Ishikawa (cell line): ENCODE measurements around the gene TMEM217.

Source experiments
- CEBPB ChIP-seq: IDR thresholded peaks from 2 replicates; pipeline ENCODE4 v1.6.1; 2012
- CREB1 ChIP-seq: IDR thresholded peaks from 2 replicates; pipeline ENCODE4 v1.6.1; 2012; ENCODE audit warnings: low read depth
- EGR1 ChIP-seq: IDR thresholded peaks from 2 replicates; pipeline ENCODE4 v1.6.1; 2012
- EP300 ChIP-seq: IDR thresholded peaks from 2 replicates; pipeline ENCODE4 v1.6.1; 2012; ENCODE audit warnings: borderline replicate concordance
- FOXM1 ChIP-seq: IDR thresholded peaks from 2 replicates; pipeline ENCODE4 v1.6.1; 2012; ENCODE audit warnings: low read depth, borderline replicate concordance
- NFIC ChIP-seq: IDR thresholded peaks from 2 replicates; pipeline ENCODE4 v1.6.1; 2012
- RAD21 ChIP-seq: IDR thresholded peaks from 2 replicates; pipeline ENCODE4 v1.6.1; 2012; ENCODE audit warnings: low read depth
- TAF1 ChIP-seq: IDR thresholded peaks from 2 replicates; pipeline ENCODE4 v1.6.1; 2012; ENCODE audit warnings: low read depth, mild to moderate bottlenecking
- TCF12 ChIP-seq: IDR thresholded peaks from 2 replicates; pipeline ENCODE4 v1.6.1; 2012; ENCODE audit warnings: low read depth
- TEAD4 ChIP-seq: IDR thresholded peaks from 2 replicates; pipeline ENCODE4 v1.6.1; 2012
- YY1 ChIP-seq: IDR thresholded peaks from 2 replicates; pipeline ENCODE4 v1.6.1; 2012; ENCODE audit warnings: low read depth
- ZBTB7A ChIP-seq: IDR thresholded peaks from 2 replicates; pipeline ENCODE4 v1.6.1; 2012; ENCODE audit warnings: low read depth
- TF ChIP-seq, protein P1 (sequence below): IDR thresholded peaks from 2 replicates; pipeline ENCODE4 v1.6.1; 2012
- TF ChIP-seq, protein P2 (sequence below): IDR thresholded peaks from 2 replicates; pipeline ENCODE4 v1.6.1; 2012; ENCODE audit warnings: low read depth, mild to moderate bottlenecking
- TF ChIP-seq, protein P3 (sequence below): IDR thresholded peaks from 2 replicates; pipeline ENCODE4 v1.6.1; 2012

The TMEM217 gene

DNA sequence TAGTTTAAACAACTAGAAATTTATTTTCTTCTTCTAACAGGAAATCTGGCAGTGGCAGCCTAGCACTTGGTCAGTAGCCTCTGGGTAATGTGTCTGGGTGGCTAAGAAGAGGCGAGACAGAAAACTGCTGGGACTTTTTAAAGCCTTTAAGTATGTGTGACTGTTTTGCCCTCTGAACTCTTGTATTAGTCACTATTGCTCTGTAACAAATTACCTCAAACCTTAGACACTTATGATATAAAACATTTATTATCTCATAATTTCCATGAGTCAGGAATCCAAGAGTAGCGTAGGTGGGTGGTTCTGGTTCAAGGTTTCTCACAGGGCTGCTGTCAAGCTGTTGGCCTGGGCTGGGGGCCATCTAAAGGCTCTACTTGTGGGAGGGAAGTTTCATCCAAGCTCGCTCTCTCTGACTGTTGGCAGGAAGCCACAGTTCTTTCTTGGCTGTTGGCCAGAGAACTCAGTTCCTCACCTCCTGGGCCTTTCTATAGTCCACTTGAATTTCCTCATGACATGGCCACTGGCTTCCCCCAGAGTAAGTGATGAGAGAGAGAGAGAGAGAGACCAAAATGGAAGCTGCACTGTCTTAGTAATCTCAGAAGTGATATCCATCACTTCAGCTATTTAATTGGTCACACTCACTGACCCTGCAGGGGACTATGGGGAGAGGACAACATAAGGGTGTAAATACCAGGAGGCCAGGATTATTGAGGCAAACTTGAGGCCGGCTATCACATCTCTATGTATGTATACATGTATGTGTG is 17.8 kb downstream of the TMEM217 start:
- TF ChIP-seq TCF12 (peak; percentile 65), CREB1 (no peak), TEAD4 (no peak), EGR1 (peak; percentile 49; the same call in 1 of the 2 replicates), NFIC (peak; percentile 95), CEBPB (no peak), TAF1 (no peak), EP300 (peak; percentile 43; the same call in 1 of the 2 replicates), ZBTB7A (no peak), RAD21 (no peak), FOXM1 (no peak), YY1 (0 out of 2 replicates have a peak, but pooled peaks have one; percentile 39)
- TF ChIP-seq, protein P1, sequence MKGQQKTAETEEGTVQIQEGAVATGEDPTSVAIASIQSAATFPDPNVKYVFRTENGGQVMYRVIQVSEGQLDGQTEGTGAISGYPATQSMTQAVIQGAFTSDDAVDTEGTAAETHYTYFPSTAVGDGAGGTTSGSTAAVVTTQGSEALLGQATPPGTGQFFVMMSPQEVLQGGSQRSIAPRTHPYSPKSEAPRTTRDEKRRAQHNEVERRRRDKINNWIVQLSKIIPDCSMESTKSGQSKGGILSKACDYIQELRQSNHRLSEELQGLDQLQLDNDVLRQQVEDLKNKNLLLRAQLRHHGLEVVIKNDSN = no peak
- TF ChIP-seq, protein P2, sequence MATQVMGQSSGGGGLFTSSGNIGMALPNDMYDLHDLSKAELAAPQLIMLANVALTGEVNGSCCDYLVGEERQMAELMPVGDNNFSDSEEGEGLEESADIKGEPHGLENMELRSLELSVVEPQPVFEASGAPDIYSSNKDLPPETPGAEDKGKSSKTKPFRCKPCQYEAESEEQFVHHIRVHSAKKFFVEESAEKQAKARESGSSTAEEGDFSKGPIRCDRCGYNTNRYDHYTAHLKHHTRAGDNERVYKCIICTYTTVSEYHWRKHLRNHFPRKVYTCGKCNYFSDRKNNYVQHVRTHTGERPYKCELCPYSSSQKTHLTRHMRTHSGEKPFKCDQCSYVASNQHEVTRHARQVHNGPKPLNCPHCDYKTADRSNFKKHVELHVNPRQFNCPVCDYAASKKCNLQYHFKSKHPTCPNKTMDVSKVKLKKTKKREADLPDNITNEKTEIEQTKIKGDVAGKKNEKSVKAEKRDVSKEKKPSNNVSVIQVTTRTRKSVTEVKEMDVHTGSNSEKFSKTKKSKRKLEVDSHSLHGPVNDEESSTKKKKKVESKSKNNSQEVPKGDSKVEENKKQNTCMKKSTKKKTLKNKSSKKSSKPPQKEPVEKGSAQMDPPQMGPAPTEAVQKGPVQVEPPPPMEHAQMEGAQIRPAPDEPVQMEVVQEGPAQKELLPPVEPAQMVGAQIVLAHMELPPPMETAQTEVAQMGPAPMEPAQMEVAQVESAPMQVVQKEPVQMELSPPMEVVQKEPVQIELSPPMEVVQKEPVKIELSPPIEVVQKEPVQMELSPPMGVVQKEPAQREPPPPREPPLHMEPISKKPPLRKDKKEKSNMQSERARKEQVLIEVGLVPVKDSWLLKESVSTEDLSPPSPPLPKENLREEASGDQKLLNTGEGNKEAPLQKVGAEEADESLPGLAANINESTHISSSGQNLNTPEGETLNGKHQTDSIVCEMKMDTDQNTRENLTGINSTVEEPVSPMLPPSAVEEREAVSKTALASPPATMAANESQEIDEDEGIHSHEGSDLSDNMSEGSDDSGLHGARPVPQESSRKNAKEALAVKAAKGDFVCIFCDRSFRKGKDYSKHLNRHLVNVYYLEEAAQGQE = no peak
- TF ChIP-seq, protein P3, sequence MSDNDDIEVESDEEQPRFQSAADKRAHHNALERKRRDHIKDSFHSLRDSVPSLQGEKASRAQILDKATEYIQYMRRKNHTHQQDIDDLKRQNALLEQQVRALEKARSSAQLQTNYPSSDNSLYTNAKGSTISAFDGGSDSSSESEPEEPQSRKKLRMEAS = no peak; the same call in 1 of the 2 replicates

DNA sequence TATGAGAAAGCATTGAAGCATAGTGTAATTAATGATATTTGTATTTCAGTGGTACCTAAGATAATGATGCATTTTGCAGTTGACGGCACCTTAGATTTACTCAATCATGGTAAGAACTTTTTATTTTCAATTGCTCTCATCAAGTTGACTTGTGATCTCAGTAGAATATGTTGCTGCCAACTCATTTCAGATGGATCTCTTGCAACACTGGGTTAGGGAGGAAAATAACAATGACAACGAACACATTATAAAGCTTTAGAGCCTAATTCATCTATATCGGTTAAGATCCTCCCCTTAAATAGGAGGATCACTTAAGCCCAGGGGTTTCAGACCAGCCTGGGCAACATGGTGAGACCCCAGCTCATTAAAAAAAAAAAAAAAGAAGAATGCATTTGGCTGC is 18.4 kb downstream of the TMEM217 start:
- TF ChIP-seq EGR1 (no peak), TEAD4 (no peak), ZBTB7A (no peak), CEBPB (no peak), YY1 (no peak)
- TF ChIP-seq, protein P2 = no peak
- TF ChIP-seq, protein P3 = no peak

DNA sequence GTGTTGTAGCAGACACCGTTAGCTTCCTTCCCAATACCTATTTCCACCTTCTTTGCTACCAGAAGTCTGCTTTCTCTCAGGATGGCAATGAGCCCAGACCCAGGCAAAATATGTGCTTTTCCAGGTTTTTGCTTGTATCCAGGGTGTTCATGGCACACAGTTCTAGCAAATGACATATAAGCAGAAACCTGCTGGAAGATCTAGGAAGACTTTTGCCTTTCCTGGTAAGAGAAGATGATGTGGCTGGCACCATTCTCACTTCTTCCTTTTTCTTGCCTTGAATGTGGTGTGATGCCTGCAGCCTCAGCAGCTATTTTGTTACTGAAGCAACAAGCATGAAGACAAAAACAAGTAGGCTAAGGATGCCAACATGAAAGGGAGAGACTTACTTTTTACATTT is 19.6 kb downstream of the TMEM217 start:
- TF ChIP-seq EGR1 (no peak), FOXM1 (no peak), CEBPB (no peak), TEAD4 (no peak), EP300 (no peak), CREB1 (no peak), TCF12 (no peak), TAF1 (no peak), ZBTB7A (no peak), YY1 (no peak), NFIC (no peak), RAD21 (no peak)
- TF ChIP-seq, protein P3 = no peak
- TF ChIP-seq, protein P1 = no peak
- TF ChIP-seq, protein P2 = no peak

DNA sequence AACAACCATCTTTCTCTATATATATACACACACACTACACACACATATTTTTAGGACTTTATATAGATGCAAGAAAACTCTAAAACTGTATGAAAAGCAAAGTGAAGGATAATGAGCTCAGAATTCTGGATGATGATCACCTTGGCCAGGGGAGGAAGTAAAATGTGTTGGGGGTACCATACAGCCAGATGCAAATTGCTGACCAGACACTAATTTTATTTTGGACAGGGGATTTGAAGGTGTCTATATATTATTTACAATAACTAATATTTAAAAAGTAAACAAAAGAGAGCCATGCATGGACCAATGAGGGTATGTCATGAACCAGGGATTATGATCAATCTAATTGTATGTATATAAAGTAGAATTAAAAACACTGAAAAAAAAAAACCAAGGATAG is 20.2 kb downstream of the TMEM217 start:
- TF ChIP-seq TCF12 (no peak), NFIC (no peak), YY1 (no peak), TEAD4 (no peak), RAD21 (no peak), CREB1 (no peak), EGR1 (no peak), CEBPB (no peak), FOXM1 (no peak), ZBTB7A (no peak), TAF1 (no peak), EP300 (no peak)
- TF ChIP-seq, protein P3 = no peak
- TF ChIP-seq, protein P2 = no peak
- TF ChIP-seq, protein P1 = no peak
